ENCODE measurements around the gene KMT2C. TPM values are rescaled to one million over a fixed set of nuclear protein-coding genes. Genes with fewer than 3 reads are reported as not detected.

Gene KMT2C
- total and polyA plus RNA-seq, 3 donors from 2014 or later = 32.8 to 167 (median 154) TPM

DNA sequence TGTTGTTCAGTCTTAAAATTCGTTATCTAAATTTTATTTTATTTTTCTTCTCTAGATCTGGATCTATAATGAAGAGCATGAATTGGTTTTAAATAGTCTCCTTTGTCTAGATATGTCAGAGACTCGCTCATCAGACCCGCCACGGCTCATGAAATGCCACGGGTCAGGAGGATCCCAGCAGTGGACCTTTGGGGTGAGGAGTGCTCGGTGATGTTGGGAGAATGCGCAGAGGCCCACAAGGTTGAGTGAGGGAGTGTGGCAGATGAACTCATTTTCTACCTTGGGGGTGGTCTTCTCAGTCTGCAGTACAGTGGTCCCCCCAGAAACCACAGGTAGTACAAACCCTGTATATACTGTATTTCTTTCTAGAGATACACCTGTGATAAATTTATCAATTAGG, 315.0 kb downstream of the KMT2C start:
- 98 to 100% methylated on average over 7 of the region's 7 CpGs for WGBS, 2 donors

DNA sequence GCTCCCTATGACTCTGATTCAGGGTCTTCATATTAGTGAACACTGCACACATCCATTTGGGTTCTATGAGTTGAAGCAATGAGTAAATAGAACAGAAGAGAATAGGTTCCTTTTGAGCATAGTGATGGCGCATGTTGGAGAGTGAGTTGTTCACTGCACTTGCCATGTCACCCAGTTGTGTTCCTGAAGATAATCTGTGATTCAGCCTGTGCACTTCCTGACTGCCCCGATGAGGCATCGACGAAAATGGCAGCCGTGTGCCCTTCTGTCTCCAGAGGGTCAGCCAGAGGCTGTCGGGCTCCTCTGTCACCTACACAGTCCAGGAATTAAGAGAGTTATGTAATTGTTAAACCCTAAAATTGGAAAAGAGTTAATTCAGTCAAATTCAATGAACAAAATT, 315.6 kb downstream of the KMT2C start:
- H3K27me3 ChIP-seq = no peaks in the 10 kb centered on the region
- intact Hi-C loops (cut with DNase I; ENCODE audit: low total_unique reads) = no loop called here
- no peaks in the 10 kb centered on the region for H3K36me3 ChIP-seq (ENCODE audit: low read depth, missing control alignments)
- H3K4me1 ChIP-seq = no peaks in the 10 kb centered on the region
- no peaks in the 10 kb centered on the region for H3K9me3 ChIP-seq
- H3K4me3 ChIP-seq = no peak overlapping the region
- H3K27ac ChIP-seq = no peak overlapping the region
- TF ChIP-seq, protein P1, sequence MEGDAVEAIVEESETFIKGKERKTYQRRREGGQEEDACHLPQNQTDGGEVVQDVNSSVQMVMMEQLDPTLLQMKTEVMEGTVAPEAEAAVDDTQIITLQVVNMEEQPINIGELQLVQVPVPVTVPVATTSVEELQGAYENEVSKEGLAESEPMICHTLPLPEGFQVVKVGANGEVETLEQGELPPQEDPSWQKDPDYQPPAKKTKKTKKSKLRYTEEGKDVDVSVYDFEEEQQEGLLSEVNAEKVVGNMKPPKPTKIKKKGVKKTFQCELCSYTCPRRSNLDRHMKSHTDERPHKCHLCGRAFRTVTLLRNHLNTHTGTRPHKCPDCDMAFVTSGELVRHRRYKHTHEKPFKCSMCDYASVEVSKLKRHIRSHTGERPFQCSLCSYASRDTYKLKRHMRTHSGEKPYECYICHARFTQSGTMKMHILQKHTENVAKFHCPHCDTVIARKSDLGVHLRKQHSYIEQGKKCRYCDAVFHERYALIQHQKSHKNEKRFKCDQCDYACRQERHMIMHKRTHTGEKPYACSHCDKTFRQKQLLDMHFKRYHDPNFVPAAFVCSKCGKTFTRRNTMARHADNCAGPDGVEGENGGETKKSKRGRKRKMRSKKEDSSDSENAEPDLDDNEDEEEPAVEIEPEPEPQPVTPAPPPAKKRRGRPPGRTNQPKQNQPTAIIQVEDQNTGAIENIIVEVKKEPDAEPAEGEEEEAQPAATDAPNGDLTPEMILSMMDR (IDR thresholded peaks at IDR 0.05) = no peak
- TF ChIP-seq POLR2A (IDR thresholded peaks at IDR 0.05) = no peak
- no peak for DNase-seq
- 94 to 95% methylated on average over 6 of the region's 6 CpGs for WGBS, 2 donors

More for the DNA sequence above, 315.0 kb downstream of the KMT2C start:
- no peak for DNase-seq
- Histone ChIP-seq H3K9me3 (no peaks in the 10 kb centered on the region), H3K4me3 (no peak overlapping the region), H3K27ac (no peak overlapping the region), H3K4me1 (no peaks in the 10 kb centered on the region), H3K36me3 (ENCODE audit: low read depth, missing control alignments) (no peaks in the 10 kb centered on the region), H3K27me3 (no peaks in the 10 kb centered on the region)
- intact Hi-C loops (cut with DNase I; ENCODE audit: low total_unique reads) = no loop called here
- TF ChIP-seq, protein P1 (IDR thresholded peaks at IDR 0.05) = no peak
- TF ChIP-seq POLR2A (IDR thresholded peaks at IDR 0.05) = no peak

DNA sequence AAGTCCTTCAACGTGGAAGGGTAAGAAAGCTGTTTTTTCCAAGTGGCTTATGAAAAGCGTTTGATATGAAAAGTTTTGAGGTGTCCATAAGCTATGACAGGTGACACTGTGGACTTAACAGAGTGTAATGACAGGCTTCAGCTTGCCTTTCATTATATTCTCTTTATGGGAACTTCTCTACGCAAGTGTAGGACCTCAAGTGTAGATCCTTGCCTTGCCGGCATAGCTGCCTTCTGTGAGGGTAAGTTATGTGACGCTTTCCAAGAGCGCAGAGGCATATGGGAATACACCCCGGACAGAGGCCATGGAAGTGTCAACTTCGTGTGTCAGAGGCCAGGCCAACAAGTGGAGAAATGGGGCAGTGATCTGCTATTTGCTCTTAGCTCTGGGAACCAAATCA, 318.4 kb downstream of the KMT2C start:
- WGBS, 2 donors = 91% methylated on average over 8 of the region's 8 CpGs
- no peaks in the 10 kb centered on the region for H3K4me1 ChIP-seq
- H3K36me3 ChIP-seq (ENCODE audit: low read depth, missing control alignments) = no peaks in the 10 kb centered on the region
- DNase-seq = no peak
- H3K27ac ChIP-seq = no peak overlapping the region
- no peak overlapping the region for H3K4me3 ChIP-seq
- intact Hi-C loops (cut with DNase I; ENCODE audit: low total_unique reads) = no loop called here
- H3K9me3 ChIP-seq = no peaks in the 10 kb centered on the region
- TF ChIP-seq, protein P1 (IDR thresholded peaks at IDR 0.05) = no peak
- H3K27me3 ChIP-seq = no peaks in the 10 kb centered on the region

DNA sequence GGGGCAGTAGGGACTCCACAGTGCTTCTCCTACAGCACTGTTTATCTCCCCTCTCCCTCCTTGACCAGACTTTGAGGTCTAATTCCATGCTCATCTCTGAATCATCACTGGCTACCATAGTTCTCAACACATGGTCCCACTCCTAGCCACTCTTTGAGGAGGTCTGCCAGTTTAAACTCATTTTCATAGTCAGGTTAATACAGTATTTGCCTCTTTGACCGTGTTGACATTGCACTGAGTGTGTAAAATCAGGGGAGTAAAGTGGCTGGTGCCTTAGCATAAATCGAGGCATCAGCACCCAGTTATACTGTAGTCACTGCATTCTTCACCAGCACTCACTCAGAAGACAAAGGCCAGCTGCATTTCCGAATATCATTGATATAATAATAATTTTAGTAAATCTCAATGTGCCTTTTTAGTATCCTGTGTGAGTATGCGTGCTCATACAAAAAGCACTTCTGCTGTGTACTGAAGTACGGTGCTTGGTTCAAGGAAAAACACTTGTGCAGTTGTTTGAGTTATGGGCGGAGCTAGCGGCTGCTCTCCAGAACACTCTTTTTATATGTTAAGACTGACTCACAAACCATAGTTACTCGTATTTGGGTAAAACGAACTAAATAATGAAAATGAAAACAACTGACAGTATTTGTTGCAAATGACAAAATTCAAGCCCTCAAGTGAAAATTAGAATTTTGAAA, 320.6 kb downstream of the KMT2C start:
- H3K4me1 ChIP-seq = no peaks in the 10 kb centered on the region
- no peak for DNase-seq
- H3K9me3 ChIP-seq = no peaks in the 10 kb centered on the region
- no peaks in the 10 kb centered on the region for H3K36me3 ChIP-seq (ENCODE audit: low read depth, missing control alignments)
- no peak overlapping the region for H3K27ac ChIP-seq
- H3K27me3 ChIP-seq = no peaks in the 10 kb centered on the region
- no peak overlapping the region for H3K4me3 ChIP-seq
- intact Hi-C loops (cut with DNase I; ENCODE audit: low total_unique reads) = no loop called here
- WGBS, 2 donors = 90 to 95% methylated on average over 9 of the region's 9 CpGs
- no peak for TF ChIP-seq POLR2A (IDR thresholded peaks at IDR 0.05)
- TF ChIP-seq, protein P1 (IDR thresholded peaks at IDR 0.05) = no peak

DNA sequence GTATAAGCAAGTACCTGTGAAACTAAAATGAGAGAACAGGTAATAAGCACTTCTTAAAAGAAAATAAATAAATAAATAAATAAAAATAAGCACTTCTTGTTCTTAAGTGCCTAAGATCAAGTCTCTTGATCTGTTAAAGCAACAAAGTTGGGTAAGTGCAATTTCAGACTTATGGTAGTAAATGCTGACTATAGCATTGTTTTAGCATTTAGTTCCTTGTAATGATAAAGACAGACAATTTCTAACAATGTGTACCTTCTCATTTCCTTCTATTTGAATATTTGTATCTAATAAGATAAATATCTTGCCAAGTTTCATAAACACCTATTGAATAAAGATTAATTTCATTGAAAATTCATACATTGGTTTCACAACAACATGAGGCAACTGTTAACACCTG, 323.0 kb downstream of the KMT2C start:
- H3K36me3 ChIP-seq (ENCODE audit: low read depth, missing control alignments) = no peaks in the 10 kb centered on the region
- H3K9me3 ChIP-seq = no peaks in the 10 kb centered on the region
- H3K27me3 ChIP-seq = no peaks in the 10 kb centered on the region
- intact Hi-C loops (cut with DNase I; ENCODE audit: low total_unique reads) = no loop called here
- no peak overlapping the region for H3K4me3 ChIP-seq
- no peak for TF ChIP-seq POLR2A (IDR thresholded peaks at IDR 0.05)
- TF ChIP-seq, protein P1 (IDR thresholded peaks at IDR 0.05) = no peak
- no peaks in the 10 kb centered on the region for H3K4me1 ChIP-seq
- no peak overlapping the region for H3K27ac ChIP-seq
- no peak for DNase-seq
